GM18502 (cell line): ENCODE results near the gene FATE1.

ENCODE experiments used
- ATAC-seq: cut with Tn5 transposase; IDR thresholded peaks from one replicate; pipeline ENCODE4 v1.9.1; 2021; ENCODE audit warnings: mild to moderate bottlenecking; ENCODE audit not compliant: unreplicated experiment, poor library complexity

Gene FATE1

DNA sequence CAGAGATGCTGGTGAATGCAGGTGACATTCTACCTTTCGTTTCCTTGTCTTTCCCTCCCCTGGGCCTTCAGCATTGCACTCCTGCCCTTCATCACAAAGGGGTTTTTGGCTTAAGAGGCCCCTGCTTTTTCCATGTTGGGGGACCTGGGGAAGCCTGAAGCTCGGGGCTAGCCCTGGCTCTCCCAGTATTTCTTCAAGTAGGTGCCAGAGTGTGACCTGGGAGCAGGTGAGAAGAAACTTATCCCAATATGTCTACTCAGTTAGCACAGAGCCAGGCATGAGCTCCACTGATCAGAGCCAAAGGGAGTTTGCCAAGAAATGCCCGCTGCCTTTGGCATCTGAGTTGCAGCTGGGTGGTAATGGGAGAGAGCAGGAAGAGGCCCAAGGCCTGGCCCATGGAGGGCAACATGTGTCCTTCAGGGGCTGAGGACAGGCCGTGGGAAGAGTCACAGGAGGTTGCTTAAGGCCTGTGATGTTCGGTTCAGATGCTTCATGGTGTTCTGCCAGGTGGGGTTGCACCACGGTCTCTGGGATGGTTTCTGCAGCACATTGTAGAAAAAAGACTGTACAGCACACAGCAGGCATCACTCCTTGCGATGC is 13.0 kb upstream of the FATE1 start:
- no peak for ATAC-seq

DNA sequence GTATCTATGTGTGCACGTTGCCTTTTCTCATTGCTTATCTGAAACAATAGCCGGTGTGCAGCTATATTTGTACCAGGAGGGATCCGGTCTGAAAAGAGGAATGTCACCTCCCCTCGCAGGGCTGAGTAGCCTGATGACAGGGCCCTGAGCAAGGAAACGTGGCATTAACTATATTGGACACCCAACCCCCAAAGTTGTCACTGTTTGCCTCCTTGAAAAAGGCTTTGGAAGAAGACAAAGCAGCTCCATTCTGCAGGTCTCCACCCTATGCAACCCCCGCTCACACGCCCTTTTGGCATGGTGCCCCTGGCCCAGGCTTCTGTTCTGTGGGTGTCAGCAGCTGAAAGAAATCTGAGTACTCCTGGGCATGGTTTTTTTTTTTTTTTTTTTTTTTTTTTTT is 12.3 kb upstream of the FATE1 start:
- no peak for ATAC-seq

DNA sequence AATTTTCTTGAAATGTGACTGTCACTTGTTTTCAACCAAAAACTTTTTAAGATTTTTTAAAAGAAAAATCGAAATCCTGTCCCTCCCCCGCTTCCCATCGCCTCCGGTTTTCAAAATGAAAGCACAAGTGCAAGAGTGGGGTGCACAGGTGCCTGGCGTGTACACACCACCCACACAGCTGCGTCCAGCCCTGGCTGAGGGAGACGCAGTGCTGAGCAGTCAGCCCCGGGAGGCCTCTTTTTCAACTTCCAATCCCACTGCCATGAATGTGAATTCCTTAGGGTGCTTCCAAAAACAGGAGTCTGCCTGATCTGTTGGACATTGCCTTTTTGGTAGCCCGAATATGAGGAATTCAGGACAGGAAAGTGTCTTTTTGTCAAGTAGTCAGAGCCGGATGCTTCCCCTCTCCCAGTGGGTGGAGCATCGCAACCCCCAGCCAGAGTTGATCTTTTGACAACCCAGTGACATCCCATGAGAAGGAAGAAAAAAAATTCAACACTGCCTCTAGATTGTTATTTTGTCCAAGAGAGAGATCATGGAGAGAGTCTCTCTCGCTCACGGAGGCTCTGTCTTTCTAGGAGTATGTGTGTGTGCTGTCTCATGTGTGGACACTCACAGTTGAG is 11.7 kb upstream of the FATE1 start:
- no peak for ATAC-seq

DNA sequence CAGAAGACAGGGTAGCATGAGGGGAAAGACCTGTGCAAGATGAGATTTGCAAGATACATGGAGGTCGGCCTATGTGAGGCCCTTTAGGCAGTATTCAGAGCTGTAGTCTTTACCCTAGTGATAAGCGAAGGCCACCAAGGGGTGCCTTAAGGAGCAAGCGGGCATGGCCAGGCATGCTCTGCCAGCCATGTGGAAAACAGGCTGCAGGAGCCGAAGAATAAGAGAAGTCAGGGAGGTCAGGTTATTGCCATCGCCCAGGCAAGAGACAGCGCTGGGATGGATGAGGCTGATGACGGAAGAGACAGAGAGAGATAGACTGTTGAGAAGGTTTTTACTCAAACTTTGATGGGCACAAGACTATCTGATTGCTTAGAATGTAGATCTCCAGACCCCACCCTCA is 7.0 kb upstream of the FATE1 start:
- ATAC-seq, result no peak

DNA sequence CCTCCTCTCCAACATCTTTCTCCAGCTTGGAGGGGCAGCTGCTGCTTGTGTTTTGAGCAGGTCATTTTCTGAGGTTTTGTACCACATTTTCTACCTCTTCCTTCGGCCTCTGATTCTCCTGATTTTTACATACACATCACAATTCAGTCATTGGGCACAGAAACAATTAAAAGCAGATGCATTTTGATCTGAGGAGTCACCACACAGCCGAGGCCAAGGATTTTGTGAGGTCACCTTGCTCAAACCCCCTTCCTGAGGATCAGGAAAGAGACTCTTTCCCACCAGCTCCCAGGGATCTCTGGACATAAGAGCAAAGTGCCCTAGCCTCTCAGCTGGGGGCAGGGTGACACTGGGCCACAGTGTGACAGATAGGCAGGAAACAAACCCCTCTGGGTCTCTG is 5.4 kb upstream of the FATE1 start:
- ATAC-seq, result no peak

DNA sequence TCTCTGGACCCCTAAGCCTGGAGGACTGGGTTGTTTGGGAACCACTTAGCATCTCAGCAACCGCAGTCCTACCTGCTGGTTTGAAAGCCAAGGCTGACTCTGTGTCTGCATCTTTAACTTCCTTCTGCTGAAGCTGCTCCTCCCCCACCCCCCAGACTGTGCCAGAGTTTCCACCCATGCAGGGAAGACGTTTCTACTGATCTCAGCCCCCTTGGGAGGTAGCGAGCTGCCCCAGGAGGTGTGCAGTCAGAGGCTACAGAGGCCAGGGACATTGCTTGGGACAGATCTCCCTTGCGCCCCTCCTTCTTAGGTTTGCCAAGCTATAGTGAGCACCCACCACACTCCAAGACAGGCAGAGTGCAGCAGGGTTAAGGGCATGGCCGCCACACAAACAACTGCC is 4.7 kb upstream of the FATE1 start:
- no peak for ATAC-seq

DNA sequence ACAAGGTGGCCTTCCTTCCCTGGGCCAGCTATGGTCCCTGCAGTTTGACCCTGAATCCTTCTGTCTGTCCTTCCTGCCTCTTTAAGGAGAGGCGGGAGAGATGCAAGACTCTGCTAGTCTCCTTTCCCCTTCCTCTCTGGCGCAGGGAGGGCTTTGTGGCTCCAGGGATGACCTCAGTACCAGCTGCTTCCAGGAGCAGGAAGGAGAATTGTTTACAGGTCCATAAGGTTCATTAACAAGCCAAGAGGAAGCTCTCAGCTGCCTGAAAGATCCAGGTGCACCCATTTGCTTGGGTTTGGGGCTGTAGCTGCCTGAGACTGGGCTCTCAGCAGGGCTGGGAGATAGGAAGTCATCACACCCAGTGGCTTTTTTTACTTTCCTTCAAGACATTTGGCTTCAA is 4.0 kb upstream of the FATE1 start:
- ATAC-seq, result no peak

DNA sequence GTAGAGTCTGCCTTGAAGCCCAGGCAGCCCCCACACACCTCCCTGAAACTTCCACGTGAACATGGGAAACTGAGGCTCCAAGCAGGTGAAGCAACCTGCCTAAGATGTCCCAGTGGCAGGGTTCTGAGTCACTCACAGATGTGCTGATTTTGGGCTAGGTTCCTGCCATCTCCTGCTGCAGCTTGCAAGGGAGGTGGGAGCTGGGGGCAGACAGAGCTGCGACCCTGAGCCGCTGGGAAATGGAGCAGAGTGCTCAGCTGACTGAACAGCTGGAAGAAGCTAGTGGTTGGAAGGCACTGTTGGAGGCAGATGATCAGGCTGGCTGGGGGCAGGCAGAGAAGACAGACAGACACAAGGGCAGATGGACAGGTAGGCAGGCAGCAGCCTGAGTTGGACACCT is 3.6 kb upstream of the FATE1 start:
- no peak for ATAC-seq

DNA sequence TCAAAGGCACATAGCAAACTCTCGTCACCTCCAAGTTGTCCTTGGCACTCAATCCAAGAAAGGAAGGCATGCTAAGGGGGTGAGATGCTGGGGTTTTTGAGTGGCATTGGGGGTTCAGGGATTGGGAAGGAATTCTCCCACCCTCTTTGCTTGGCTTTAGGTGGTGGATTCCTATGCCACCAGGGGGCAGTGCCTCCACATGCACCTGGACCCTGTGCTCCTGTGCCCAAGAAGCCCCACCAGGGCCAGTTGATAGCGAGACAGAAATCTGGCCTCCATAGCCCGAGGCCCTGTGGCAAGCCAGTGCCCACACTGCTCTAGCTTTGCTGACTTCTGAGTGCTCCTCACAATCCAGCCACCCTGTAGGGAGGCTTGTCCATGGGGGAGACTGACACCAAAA is 2.0 kb upstream of the FATE1 start:
- ATAC-seq, result peak; percentile 49

DNA sequence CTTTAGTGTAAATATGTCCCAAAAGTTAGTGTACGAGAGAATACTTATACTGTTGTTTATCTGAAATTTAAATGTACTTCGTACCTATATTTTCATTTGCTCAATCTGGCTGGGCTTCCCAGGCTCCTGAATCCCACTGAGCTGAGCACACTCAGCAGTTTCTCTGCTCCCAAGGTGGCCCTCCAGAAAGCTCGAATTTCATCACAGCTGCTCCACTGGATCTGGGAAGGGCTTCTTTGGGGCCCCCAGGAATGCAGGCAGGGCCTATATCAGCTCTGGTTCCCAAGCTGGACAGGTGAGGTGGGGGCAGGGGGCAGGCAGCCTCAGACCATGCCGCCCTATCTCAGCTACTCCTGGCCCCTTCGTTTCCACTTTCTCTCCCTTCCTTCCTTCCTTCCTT is 1.5 kb upstream of the FATE1 start:
- no peak for ATAC-seq

DNA sequence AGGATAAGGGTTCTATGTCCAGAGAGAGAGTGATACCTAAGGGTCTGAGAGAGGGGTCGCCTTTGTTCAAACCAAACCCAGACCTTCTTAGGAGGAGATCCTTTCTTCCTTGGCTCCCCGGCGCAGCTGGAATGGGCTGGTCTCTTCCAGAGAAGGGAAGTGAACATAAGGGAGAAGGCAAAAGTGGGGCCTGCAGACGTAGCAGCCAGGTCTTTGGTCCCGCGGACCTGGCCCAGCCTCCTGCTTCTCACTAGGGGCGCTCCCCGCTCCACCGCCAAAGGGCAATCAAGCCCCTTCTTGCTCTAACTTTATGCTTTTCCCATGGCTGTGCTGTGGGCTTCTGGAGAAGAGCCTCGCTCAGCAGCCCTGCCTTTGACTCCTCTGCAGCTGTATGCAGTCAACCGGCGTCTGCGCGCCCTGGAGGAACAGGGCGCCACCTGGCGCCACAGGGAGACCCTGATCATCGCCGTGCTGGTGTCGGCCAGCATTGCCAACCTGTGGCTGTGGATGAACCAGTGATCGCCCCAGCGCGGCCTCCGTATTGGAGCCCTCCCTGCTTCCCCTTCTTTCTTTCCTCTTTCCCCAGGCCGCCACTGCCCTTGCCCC is 6.5 kb downstream of the FATE1 start:
- peak; percentile 85 for ATAC-seq

DNA sequence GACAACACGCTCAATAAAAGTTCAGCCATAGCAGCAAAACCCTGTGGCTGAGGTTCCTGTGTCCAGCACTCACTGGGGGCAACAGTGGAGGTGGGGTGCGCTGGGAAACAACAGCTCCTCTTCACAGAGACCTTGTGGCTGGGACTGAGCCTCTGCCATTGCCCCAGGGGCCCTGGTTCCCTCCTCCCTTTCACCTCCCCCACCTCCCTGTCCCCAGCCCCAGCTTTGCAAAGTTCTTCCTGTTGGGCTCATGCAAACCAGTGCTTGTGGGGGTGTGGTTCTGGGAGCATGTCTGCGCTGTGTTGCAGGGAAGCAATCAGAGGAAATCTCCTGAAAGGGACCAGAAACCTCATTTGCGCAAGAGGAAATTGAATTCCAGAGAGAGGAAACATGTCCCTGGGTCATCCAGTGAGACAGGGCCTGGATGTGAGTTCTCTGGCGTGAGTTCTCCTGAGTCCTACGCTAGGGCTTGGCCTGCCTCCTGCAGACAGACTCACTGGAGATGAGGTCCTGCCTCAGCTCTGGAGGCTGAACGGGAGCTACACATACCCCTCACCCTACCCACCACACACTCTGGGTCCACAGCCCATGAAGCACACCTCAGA is 7.4 kb downstream of the FATE1 start:
- ATAC-seq, result no peak

DNA sequence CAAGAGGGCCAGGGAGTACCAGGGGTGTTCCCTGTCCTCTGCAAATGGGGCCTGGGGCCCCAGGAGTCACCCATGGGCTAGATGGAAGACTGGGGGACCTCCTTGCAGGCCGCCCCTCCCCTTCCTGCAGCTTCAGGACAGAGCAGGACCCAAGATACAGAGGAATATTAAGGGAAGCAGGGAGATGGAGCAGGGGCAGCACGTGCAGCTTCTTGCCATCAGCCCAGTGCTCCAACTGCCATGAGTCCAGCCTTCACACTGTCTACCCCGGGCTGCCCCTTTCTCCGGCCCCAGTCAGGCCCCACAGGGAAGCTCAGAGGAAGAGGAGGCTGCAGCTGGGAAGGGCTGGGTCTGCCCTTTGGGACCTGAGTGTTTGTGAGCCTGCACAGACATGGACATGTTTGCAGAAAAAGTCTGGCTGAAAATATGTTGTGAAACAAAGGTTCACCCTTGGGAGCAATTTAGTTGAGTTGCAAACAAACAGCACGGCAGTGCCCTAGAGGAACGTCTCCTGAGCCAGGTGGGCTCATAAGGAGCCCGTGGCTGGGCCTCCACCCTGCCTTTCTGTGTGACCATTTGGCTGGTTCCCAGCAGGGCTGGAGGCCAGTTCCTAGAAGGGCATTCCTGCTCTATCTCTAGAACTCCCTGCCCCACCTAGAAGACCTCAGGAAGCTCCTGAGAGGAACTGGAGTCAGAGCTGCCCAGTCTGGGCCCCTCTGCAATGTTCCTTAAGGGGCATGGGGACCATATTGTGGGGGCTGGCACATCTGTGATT is 8.9 kb downstream of the FATE1 start:
- no peak for ATAC-seq

DNA sequence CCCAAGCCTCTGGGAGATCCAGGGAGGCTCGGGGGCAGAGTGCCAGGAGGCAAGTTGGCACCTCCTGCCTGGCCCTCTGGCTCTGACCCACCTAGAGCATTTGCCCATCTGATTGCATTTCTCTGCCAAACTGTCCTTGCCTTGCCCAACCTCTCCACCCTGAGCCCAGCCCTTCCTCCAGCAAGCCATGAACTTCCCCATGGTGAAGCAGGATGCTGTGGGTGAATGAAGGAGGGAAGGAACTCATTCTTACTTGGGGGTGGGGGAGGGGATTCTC is 9.4 kb downstream of the FATE1 start:
- no peak for ATAC-seq

DNA sequence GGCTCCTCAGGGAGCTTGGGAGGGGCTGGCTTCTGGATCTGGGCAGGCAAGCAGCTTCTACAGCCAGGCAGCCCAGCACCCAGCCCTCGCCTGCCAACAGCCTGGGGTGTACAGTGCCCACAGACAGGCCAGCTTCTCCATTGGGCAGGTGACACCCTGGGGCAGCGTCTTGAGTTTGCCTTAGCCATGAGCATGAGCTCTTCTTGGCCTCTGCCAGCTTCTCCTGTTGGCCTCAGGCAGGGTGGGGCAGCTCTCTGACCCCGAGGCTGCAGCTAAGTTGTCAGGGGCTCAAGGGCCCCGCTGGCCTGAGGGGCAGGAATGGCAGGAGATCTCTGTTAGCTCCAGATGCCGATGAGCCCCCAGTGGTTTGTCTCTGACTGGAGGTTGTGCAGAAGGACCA is 10.9 kb downstream of the FATE1 start:
- ATAC-seq, result no peak

DNA sequence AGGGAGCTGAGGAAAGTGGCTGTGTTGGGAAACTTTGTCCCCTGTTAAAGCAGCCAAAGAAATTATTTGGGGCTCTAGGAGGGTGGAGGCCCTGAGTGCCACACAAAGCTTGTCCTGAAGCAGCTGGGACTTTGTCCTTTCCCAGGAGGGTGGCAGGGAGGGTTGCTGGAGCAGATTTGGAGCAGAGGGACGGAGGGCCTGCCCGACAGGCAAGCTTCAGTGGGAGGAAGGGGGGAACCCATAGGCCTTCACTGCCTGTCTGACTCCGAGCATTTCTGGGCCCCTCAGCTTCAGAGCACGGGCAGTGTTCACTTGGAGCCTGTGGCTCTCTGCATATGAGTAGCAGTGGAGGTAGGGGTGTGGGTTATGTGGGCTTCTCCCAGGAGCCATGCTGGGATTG is 11.5 kb downstream of the FATE1 start:
- no peak for ATAC-seq

DNA sequence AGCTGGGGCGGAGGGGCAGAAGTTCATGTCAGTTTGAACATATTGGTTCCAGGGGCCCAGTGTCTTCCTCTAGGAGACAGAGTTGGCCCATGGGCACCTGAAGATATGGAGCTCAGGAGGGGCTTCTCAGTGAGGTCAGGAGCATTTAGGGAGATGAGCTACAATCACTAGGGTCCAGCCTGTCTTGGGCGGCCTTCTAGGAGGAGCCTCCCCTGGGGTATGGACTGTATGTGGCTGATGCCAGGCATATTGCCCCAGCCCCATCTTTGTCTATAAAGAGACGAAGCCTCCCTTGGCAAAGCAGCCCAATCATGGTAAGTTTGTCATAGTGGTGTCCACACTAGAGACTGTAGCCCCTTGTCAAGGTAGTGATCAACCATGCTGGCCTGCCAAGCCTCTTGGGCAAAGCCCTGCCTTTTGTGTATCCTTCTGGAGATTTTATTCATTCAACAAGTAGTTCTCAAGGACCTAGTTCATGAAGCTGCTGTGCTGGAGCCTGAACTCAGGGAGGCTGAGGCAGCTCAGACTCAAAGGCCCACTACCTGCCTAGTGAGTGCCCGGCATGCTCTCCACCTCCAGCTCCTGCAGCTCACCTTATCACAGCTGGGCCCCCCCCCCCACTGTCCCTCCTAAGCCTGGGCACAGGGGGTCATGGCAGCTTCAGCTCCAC is 13.4 kb downstream of the FATE1 start:
- no peak for ATAC-seq

DNA sequence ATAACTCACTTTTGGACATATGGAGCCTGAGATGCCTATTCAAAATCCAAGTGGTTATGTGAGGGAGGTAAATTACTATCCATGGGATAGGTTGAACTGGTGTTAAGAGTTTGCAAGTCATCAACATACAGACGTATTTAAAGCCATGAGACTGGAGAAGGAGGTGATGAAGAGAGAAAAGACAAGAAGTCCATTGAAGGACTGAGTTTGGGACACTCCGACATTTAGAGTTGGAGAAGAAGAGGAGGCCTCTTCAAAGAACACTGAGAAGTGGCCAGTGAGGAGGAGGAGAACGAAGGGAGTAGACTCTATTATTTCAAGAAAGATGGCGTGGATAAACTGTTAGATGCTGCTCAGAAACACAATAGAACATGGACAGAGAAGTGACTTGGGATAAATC is 18.6 kb downstream of the FATE1 start, which contains the start of gene CNGA2:
Gene CNGA2 (plus strand): TSS at position 301 of the 400 bp plus-strand sequence. CDS start 3,738 bp downstream, outside the sequence.
- ATAC-seq, result no peak

DNA sequence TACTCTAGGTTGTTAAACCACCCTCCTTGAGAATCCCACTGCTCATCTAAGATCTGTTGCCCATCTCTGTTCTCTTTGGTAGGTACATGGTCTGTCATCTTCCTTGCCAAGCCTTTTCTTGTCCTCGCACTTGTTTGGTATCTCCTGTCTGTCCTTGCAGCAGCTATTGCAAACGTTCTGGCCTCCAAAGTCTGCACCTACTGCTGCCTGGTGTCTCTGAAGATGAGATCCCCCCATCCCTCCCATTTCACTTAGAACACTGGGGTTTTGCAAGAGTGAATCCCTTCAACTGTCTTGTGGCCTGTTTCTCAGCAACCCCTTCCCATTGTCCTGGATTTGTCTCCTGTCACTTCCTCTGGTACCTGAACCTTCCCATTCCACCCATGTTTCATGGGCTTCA is 19.4 kb downstream of the FATE1 start:
- no peak for ATAC-seq

DNA sequence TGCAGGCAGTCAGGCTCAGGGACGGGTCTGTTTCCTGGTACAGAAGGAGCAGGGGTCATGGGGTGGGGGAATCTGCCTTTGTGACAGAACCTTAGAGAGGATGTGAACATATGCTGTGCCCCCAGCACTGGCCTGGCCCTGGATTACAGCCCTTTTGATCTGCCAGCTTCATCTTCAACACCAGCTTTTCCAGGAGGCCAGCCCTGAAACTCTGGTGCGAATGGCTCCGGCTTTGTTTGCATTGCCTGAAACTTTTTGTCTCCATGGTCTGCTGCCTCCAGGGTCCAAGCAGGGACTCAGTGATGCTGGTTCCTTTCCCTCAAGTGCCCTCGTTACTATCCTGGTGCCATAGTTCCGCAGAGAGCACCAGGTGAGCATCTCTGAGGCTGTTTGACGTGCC is 20.9 kb downstream of the FATE1 start:
- ATAC-seq, result no peak

DNA sequence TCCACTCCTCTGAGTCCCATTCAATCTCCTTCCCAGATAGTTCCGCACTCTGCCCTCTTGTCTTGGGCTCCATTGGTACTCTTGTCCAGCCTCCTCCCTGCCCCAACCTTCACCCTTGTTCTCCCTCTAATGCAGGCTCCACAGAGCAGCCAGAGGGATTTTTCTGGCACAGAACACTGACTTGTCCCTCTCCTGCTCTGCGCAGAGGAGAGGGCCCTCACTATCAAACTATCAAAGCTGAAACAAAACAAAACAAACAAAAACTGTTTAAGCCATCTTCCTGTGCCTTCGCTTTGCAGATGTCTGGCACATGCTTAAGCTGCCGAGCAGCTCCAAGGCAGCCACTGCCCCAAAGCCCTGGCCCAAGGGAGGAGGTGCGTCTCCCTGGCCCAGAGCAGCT is 21.7 kb downstream of the FATE1 start:
- ATAC-seq, result no peak
